GM12878 (cell line): ENCODE results near the gene FTCDNL1. TPM values are rescaled to one million over a fixed set of nuclear protein-coding genes. Genes with fewer than 3 reads are reported as not detected.

Source experiments
- ATAC-seq: fragments of 200-7000 bp; cut with Tn5 transposase; 3 replicates; pipeline ENCODE4 v1.9.1; 2020; ENCODE audit warnings: mild to moderate bottlenecking, moderate library complexity
- BruUV-seq: library from RNA; stranded (reverse); fragments of 400-500 nt; replicated peaks from 2 replicates; lab custom pipeline; 2021; lab: Mats Ljungman, UMichigan
- CTCF ChIA-PET: fragments of 300-600 bp; sonication (Branson Sonifier 250); formaldehyde crosslinking; extraction: SDS; loops from one replicate; lab custom pipeline; 2021; ENCODE audit warnings: inconsistent platforms; lab: Yijun Ruan, JAX
- POLR2A ChIA-PET: fragments of 350-600 bp; formaldehyde crosslinking; extraction: SDS; loops from one replicate; lab custom pipeline; 2021; ENCODE audit warnings: inconsistent platforms; lab: Charles Lee
- RAD21 ChIA-PET: fragments of 300-600 bp; sonication (Branson Sonifier 250); formaldehyde crosslinking; loops from one replicate; lab custom pipeline; 2023; ENCODE audit warnings: antibody characterized with exemption; ENCODE audit not compliant: unreplicated experiment; lab: Charles Lee
- SMC1A ChIA-PET: fragments of 300-600 bp; sonication (Branson Sonifier 250); formaldehyde crosslinking; loops from one replicate; lab custom pipeline; 2023; ENCODE audit not compliant: unreplicated experiment, uncharacterized antibody; lab: Charles Lee
- DNase-seq: peaks from one replicate; pipeline ENCODE4 v3.0.0-alpha.2; 2011; ENCODE audit warnings: low read depth, low spot score
- FAIRE-seq: peaks from 3 replicates; lab custom pipeline; 2011; peaks lifted over from hg19 to GRCh38; lab: Jason Lieb, UNC
- H2AFZ ChIP-seq: 2 replicates; pipeline ENCODE4 v1.6.0; 2011; ENCODE audit warnings: low read depth, low read length, control low read depth; ENCODE audit not compliant: control insufficient read depth
- H3K27ac ChIP-seq: 2 replicates; pipeline ENCODE4 v1.5.1; 2011; ENCODE audit warnings: control low read depth; ENCODE audit not compliant: control insufficient read depth, insufficient read depth
- H3K27me3 ChIP-seq, 2 experiments: replicated peaks in 1 of 2; 2 replicates each; pipeline versions ENCODE4 v1.6.0 to v1.6.1; 2011; ENCODE audit warnings: low read length in 1 of 2; ENCODE audit not compliant: control insufficient read depth in 2 of 2, insufficient read depth in 2 of 2
- H3K36me3 ChIP-seq, 2 experiments: 2 replicates each; pipeline ENCODE4 v1.5.1; 2011; ENCODE audit warnings: low read length in 1 of 2; ENCODE audit not compliant: control insufficient read depth in 2 of 2, insufficient read depth in 2 of 2
- H3K4me1 ChIP-seq: 2 replicates; pipeline ENCODE4 v1.6.1; 2011; ENCODE audit warnings: mild to moderate bottlenecking, low read length, moderate library complexity, mixed read lengths; ENCODE audit not compliant: control insufficient read depth, insufficient read depth
- H3K4me2 ChIP-seq: 2 replicates; pipeline ENCODE4 v1.6.0; 2011; ENCODE audit warnings: control low read depth; ENCODE audit not compliant: control insufficient read depth, insufficient read depth
- H3K4me3 ChIP-seq: fragments of 200-600 bp; sonication (generic); 2 replicates; pipeline ENCODE4 v1.5.1; 2016
- H3K79me2 ChIP-seq: 2 replicates; pipeline ENCODE4 v1.6.0; 2011; ENCODE audit warnings: low read length; ENCODE audit not compliant: control insufficient read depth, insufficient read depth
- H3K9ac ChIP-seq: 2 replicates; pipeline ENCODE4 v1.8.0; 2011; ENCODE audit warnings: low read length, control low read depth, mixed read lengths; ENCODE audit not compliant: control insufficient read depth, insufficient read depth
- H3K9me3 ChIP-seq: replicated peaks from 3 replicates; pipeline ENCODE4 v1.5.1; 2011; ENCODE audit warnings: mild to moderate bottlenecking, low read length; ENCODE audit not compliant: control insufficient read depth, insufficient read depth
- H4K20me1 ChIP-seq: 2 replicates; pipeline ENCODE4 v1.6.0; 2011; ENCODE audit not compliant: control insufficient read depth, insufficient read depth
- BMI1 ChIP-seq: fragments of 450-650 bp; IDR thresholded peaks from 2 replicates; pipeline ENCODE4 v1.6.1; 2016; ENCODE audit warnings: mild to moderate bottlenecking, moderate library complexity, borderline replicate concordance
- CBFB ChIP-seq: IDR thresholded peaks from 2 replicates; pipeline ENCODE4 v1.6.1; 2016; ENCODE audit warnings: antibody characterized with exemption, low read depth
- CREB1 ChIP-seq: IDR thresholded peaks from 2 replicates; pipeline ENCODE4 v1.6.1; 2012; ENCODE audit warnings: low read depth, mild to moderate bottlenecking, inconsistent platforms
- EGR1 ChIP-seq, 2 experiments: IDR thresholded peaks; 1 replicate in 1 of 2; 2 replicates in 1 of 2; pipeline ENCODE4 v1.6.1; 2011 to 2012; ENCODE audit warnings: low read depth in 2 of 2, low read length in 2 of 2, borderline replicate concordance in 1 of 2, mild to moderate bottlenecking in 1 of 2, moderate library complexity in 1 of 2
- ELK1 ChIP-seq: IDR thresholded peaks from 2 replicates; pipeline ENCODE4 v1.6.1; 2012; ENCODE audit warnings: low read depth, low read length, improper control_type of control experiment
- EP300 ChIP-seq, 2 experiments: fragments of 150-350 bp in 1 of 2; IDR thresholded peaks; 2 replicates each; pipeline ENCODE4 v1.6.1; 2011 to 2012; ENCODE audit warnings: low read depth in 2 of 2, low read length in 2 of 2, borderline replicate concordance in 1 of 2, improper control_type of control experiment in 1 of 2, inconsistent platforms in 1 of 2; ENCODE audit not compliant: control insufficient read depth in 1 of 2
- IKZF1 ChIP-seq: fragments of 450-650 bp; conservative IDR thresholded peaks from 2 replicates; pipeline ENCODE4 v1.6.1; 2017; ENCODE audit warnings: antibody characterized with exemption, mild to moderate bottlenecking
- RUNX3 ChIP-seq: IDR thresholded peaks from 2 replicates; pipeline ENCODE4 v1.6.1; 2012; ENCODE audit warnings: low read length, inconsistent platforms
- SIN3A ChIP-seq: IDR thresholded peaks from 2 replicates; pipeline ENCODE4 v1.6.1; 2012; ENCODE audit warnings: low read depth, low read length, improper control_type of control experiment
- TCF7 ChIP-seq: IDR thresholded peaks from 2 replicates; pipeline ENCODE4 v1.6.1; 2014; ENCODE audit warnings: antibody characterized with exemption, borderline replicate concordance
- ZNF207 ChIP-seq: fragments of 450-650 bp; IDR thresholded peaks from 2 replicates; pipeline ENCODE4 v1.6.1; 2014; ENCODE audit warnings: antibody characterized with exemption, mild to moderate bottlenecking, borderline replicate concordance
- ZNF622 ChIP-seq: fragments of 450-650 bp; IDR thresholded peaks from 2 replicates; pipeline ENCODE4 v1.6.1; 2017; ENCODE audit warnings: mild to moderate bottlenecking, inconsistent platforms
- ZNF687 ChIP-seq: fragments of 450-650 bp; IDR thresholded peaks from 2 replicates; pipeline ENCODE4 v1.6.1; 2017; ENCODE audit warnings: mild to moderate bottlenecking, moderate library complexity
- WGBS: methylation state at CpG from one replicate; pipeline ENCODE4 v1.1.6; 2016; ENCODE audit warnings: low lambda C conversion rate; ENCODE audit not compliant: insufficient replicate concordance, insufficient coverage; ENCODE audit errors: missing lambda C conversion rate; 5-methylcytosine and 5-hydroxymethylcytosine counted together
- in situ Hi-C: fragments of 300-500 bp; cut with MboI; formaldehyde crosslinking; loops from 9 replicates; pipeline ENCODE4 v1.14.3; 2018; ENCODE audit warnings: mixed read lengths
- intact Hi-C: fragments of 100-400 bp; cut with micrococcal nuclease; formaldehyde crosslinking; loops from one replicate; pipeline ENCODE4 v1.14.2; 2022; ENCODE audit not compliant: unreplicated experiment
- polyA plus RNA-seq, 11 experiments: library from polyadenylated mRNA; depleted of rRNA in 4 of 11; unstranded in 6 of 11; stranded (reverse) in 5 of 11; fragments of >200 nt; fragmentation: Nextera tagmentation in 4 of 11; fragmentation: Illumina TruSeq in 1 of 11; extraction: Ambion mirVana in 4 of 11; extraction: Trizol in 1 of 11; gene quantifications; 1 replicate in 1 of 11; 2 replicates in 10 of 11; pipeline versions ENCODE4 v1.2.1 to v1.2.3, GENCODE V29; 2011 to 2016; ENCODE audit warnings: inconsistent platforms in 2 of 11, missing spikeins in 2 of 11, low read depth in 1 of 11
- total RNA-seq, 4 experiments: library from RNA; depleted of rRNA in 3 of 4; stranded (reverse); fragments of >200 nt in 3 of 4; fragmentation: Illumina TruSeq in 1 of 4; extraction: Trizol in 1 of 4; gene quantifications; 2 replicates each; pipeline versions ENCODE4 v1.2.1 to v1.2.3, GENCODE V29; 2013 to 2021

Gene FTCDNL1
- total and polyA plus RNA-seq, 10 of the 15 experiments (the other 5 are each of a cell fraction or from before 2014, with no cell fraction given) = 0.15 to 3.9 (median 2.0) TPM

GRCh38 chr2:199862788-199863187, 11.8 kb upstream of the FTCDNL1 start:
- no peaks in the 10 kb centered on the region for H3K79me2 ChIP-seq
- ChIA-PET CTCF (interaction anchor here (0.6 to 2.8 kb wide), 2 partner anchors 10 to 746 kb away, joined by 3 to 11 read pairs; no protein-coding TSS in a partner anchor), RAD21 (interaction anchor here (1.0 kb wide), 1 partner anchor 78 kb away, joined by 3 read pairs; no protein-coding TSS in a partner anchor), SMC1A (interaction anchor here (1.0 kb wide), 1 partner anchor 158 kb away, joined by 3 read pairs; no protein-coding TSS in a partner anchor), POLR2A (no interaction called here)
- H3K27me3 ChIP-seq = no peaks in the 10 kb centered on the region
- H3K4me3 ChIP-seq = no peak overlapping the region
- H3K36me3 ChIP-seq = no peaks in the 10 kb centered on the region
- TF ChIP-seq EGR1 (IDR thresholded peaks at IDR 0.05; ENCODE audit: borderline replicate concordance in 1 of 2, low read depth in 2 of 2, low read length in 2 of 2) = no peak
- no peak for TF ChIP-seq CBFB
- TF ChIP-seq SIN3A = no peak
- TF ChIP-seq BMI1 = no peak
- TF ChIP-seq CREB1 = no peak
- no peak for TF ChIP-seq IKZF1
- no peak for TF ChIP-seq ELK1
- no peak for TF ChIP-seq TCF7
- TF ChIP-seq RUNX3 = no peak
- TF ChIP-seq EP300 (IDR thresholded peaks at IDR 0.05; ENCODE audit: borderline replicate concordance in 1 of 2, control insufficient read depth in 1 of 2, low read depth in 2 of 2, low read length in 2 of 2) = no peak
- TF ChIP-seq ZNF687 = no peak
- TF ChIP-seq ZNF622 = no peak
- TF ChIP-seq ZNF207 = no peak
- no peaks in the 10 kb centered on the region for H3K9me3 ChIP-seq
- no peaks in the 10 kb centered on the region for H3K4me1 ChIP-seq
- intact Hi-C loops (no loop called here), in situ Hi-C loops (no loop called here)
- FAIRE-seq = no peak
- no peak overlapping the region for H3K9ac ChIP-seq
- no peak overlapping the region for H3K4me2 ChIP-seq
- no peaks in the 10 kb centered on the region for H4K20me1 ChIP-seq
- DNase-seq = no peak
- BruUV-seq = no TSS peak
- 50% methylated on average over 3 of the region's 3 CpGs for WGBS
- H3K27ac ChIP-seq = no peak overlapping the region
- no peak overlapping the region for H2AFZ ChIP-seq
- ATAC-seq = no peak
